HG02798 (cell line): ENCODE data around the gene PXT1.
"Not testable (repeated sequence)": the region's sequence is repeated elsewhere in the genome, so short reads cannot be mapped to it uniquely, and the experiment has no call there.

Source experiments
- ATAC-seq: cut with Tn5 transposase; IDR thresholded peaks from one replicate; pipeline ENCODE4 v1.9.1; 2021; ENCODE audit warnings: mild to moderate bottlenecking; ENCODE audit not compliant: unreplicated experiment, poor library complexity

Gene PXT1, protein sequence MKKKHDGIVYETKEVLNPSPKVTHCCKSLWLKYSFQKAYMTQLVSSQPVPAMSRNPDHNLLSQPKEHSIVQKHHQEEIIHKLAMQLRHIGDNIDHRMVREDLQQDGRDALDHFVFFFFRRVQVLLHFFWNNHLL

DNA sequence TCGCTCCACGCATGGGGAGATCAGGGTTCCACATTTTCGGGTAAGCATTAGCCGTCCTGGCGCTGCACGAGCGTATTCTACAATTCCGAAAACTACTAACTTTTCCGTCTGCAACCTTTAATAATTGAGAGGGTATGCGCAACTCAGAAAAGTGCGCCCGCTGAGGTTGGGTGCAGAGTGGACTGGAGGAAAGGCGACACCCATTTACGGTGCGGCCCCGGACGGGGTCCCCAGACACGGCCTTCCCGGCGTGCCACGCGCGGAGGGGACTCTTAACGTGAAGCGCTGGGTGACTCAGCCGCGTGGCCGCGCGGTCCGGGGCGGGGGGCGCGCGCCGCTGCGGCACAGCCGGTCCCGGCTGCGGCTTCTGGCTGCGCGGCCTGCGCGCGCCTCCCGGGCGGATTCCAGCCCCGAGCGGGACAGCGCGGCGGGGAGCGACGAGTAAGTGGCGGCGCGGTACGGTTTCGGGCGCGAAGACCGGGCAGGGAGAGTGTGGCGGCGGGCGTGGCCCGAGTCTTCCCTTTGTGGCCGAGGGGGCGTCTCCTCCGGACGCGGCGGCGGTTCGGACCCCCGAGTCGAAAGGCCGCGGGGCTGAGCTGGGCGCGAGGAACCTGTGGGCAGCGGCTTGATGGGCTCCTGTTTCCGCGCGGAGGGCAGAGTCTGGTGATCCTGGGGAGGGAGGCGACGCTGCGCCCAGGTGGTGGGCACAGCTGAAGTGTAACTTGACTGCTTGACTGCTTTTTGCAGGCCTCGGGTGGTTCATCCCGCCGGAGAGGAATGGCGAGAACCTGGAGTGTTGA lies at the start of gene PXT1, which contains the start of gene KCTD20:
Gene PXT1, minus strand, starts transcription at position 184 of the 800 bp plus-strand sequence. CDS start 16,772 bp downstream, outside the sequence.
Gene KCTD20, plus strand, starts transcription at position 330 of the 800 bp plus-strand sequence. CDS start 27,098 bp downstream, outside the sequence.
- ATAC-seq: peak; percentile 90

- no peak for ATAC-seq
Measured at GRCh38 chr6:36492092-36492491, 49.4 kb upstream of the PXT1 start.

- no peak for ATAC-seq
Measured at GRCh38 chr6:36491378-36491965, 48.8 kb upstream of the PXT1 start.

DNA sequence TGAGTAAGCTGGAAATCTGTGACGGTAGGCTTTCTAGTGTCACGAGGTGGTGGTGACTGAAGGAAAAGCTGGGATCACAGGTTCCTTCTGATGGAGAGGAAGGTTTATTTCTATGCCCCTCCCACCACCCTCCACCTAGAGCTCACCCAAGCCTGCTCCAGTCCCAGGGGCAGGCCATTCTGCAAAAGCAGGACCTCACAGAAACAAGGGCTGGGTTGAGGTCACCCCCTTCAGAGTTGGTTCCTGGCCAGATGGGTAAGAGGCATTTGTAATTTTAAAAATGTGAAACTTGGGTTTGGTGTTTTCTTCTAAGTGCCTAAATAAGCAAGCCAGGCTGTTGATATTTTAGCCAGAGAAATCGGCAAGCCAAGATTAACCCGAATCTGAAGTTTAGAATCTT lies 46.8 kb upstream of the PXT1 start:
- no peak for ATAC-seq

- no peak for ATAC-seq
Measured at GRCh38 chr6:36488221-36488620, 45.6 kb upstream of the PXT1 start.

DNA sequence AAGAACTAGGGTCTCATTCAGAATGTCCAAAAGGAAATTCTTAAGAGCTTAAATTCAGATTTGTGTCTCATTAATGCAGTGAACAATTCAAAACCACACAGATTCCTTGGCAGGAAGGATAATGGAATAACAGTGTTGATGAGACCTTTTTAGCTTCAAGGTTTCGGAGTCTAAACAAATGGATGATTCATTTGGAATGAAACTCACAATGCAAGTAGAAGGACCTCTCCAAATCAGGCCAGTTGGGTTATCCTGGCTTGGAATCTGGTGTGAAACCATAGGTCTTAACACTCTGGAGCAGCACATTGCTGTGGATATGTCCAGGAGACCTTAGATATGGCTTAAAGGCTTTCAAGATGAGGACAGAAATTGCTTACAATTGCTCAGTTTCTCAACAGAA lies 45.0 kb upstream of the PXT1 start:
- ATAC-seq: no peak

GRCh38 chr6:36484736-36485135 lies 42.1 kb upstream of the PXT1 start:
- ATAC-seq: no peak

GRCh38 chr6:36483326-36483725 lies 40.7 kb upstream of the PXT1 start:
- ATAC-seq: not testable (repeated sequence)

GRCh38 chr6:36479256-36479655 lies 36.6 kb upstream of the PXT1 start:
- no peak for ATAC-seq

DNA sequence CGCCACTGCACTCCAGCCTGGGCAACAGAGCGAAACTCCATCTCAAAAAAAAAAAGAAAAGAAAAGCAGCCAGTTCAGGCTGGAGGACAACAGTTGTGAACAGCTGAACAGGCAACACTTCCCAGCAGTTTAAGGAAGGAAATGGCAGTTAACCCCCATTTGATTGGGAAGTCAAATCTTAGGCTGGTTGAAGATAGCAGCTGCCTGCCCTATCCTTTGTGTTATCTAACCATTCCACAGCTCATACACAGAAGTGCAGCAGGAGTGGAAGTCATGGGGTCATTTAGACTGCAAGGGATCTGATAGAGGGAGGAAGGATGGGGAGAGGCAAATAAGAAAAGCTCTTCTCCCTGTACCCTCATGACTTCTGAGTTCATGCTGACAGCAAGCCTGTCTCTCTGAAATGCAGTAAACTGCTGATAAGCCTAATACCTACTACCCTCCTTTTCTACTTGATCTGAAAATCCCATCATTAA lies 35.4 kb upstream of the PXT1 start:
- ATAC-seq: no peak

- ATAC-seq: no peak
Measured at GRCh38 chr6:36469946-36470345, 27.3 kb upstream of the PXT1 start.

DNA sequence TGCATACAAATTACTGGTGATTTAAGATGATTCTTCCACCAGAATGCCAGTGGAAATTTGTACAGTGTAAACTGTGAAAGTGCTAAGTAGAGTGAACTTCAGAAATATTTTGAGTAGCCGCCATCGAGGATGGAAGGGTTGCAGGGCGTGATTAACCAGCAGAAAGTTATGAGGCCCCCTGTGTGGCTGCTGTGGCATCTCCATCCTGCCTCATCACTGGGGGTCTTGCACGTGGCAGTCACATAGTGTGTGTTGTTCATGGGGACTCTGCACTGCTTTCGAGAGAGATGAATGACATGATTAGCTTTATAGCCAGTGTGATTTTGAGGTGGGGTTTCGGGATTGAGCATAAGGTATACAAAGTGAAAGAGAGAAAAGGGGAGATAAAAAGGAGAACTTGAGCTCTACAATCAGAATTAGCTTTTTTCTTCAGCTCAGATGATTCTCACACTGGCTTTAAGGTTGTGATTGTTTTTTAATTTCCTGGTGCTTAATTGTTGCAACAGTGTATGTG lies 26.6 kb upstream of the PXT1 start:
- no peak for ATAC-seq

GRCh38 chr6:36467625-36468024 lies 25.0 kb upstream of the PXT1 start:
- ATAC-seq: no peak

GRCh38 chr6:36464233-36464632 lies 21.6 kb upstream of the PXT1 start:
- ATAC-seq: no peak

DNA sequence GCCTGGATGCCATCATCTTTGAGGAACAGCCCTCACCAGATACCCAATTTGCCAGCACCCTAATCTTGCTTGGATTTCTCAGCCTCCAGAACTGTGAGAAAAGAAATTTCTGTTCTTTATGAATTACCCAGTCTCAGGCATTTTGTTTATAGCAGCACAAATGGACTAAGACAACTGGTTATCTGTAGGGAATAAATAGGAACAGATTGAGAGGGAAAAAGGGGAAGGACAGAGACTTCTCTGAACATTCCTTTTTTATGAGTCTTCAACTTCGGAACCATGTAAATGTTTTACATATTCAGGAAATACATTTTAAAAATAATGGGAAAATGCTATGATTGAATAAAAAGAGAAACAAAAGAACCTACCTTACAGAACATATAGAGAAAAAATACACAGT lies 21.0 kb upstream of the PXT1 start:
- no peak for ATAC-seq

GRCh38 chr6:36461646-36462045 lies 19.0 kb upstream of the PXT1 start:
- no peak for ATAC-seq

DNA sequence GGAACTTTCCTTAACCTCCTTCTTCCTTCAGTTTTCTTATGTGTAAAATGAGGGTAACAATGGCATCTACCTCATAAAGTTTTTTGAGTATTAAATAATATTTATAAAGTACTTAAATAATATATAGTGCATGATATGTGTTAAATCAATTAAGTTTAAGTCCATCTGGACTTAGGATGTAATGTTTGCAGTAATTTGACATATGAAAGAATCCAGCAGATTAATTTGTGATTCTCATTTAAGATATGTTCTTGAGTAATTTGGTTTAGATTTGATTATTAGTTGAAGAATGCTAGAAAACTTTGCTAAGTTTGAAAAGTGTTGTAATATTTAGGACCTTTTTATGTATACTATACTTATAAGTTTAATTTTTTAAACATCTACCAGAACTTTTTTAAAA lies 18.3 kb upstream of the PXT1 start:
- no peak for ATAC-seq

- ATAC-seq: no peak
Measured at GRCh38 chr6:36459501-36459900, 16.8 kb upstream of the PXT1 start.

DNA sequence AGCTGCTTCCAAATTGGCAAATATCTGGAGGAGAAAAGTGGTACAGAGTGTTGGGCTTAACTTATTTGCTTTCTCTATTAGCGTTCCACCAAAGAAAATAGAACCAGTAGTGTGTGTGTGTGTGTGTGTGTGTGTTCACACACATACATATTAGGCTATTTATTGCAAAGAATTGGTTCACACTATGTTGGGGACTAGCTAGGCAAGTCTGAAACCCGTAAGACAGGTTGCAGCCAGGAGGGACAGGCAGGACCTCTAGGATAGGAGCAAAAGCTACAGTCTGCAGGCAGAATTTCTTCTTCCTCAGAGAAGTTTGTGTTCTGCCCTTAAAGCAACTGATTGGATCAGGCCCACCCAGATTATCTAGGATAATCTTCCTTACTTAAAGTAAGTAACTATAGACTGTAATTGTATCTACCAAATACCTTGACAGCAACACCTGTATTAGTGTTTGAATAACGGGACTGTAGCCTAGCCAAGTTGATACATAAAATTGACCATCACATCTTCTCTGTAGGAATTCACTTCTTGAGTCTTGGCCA lies 12.9 kb upstream of the PXT1 start:
- no peak for ATAC-seq

DNA sequence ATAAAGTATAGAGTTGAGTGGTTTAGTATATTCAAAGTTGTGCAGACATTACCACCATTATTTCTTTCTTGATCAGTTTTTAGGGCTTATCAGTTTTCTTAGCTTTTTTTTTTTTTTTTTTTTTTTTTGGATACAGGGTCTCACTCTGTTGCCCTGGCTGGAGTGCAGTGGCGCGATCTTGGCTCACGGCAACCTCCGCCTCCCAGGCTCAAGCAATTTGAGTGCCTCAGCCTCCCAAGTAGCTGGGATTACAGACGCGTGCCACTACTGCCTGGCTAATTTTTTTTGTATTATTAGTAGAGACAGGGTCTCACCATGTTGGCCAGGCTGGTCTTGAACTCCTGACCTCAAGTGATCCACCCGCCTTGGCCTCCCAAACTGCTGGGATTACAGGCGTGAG lies 10.2 kb upstream of the PXT1 start:
- not testable (repeated sequence) for ATAC-seq

DNA sequence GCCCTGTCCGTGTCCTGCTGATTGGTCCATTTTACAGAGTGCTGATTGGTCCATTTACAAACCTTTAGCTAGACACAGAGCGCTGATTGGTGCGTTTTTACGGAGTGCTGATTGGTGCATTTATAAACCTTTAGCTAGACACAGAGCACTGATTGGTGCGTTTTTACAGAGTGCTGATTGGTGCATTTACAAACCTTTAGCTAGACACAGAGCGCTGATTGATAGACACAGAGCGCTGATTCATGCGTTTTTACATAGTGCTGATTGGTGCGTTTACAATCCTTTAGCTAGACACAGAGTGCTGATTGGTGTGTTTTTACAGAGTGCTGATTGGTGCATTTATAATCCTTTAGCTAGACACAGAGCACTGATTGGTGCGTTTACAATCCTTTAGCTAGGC lies 6.5 kb upstream of the PXT1 start:
- not testable (repeated sequence) for ATAC-seq
